Measurements from ENCODE around the gene NCAM1.
A peak's percentile ranks its signal among the peaks of the same experiment; 100 is the strongest.

The NCAM1 gene

GRCh38 chr11:113240389-113240788 lies 279.2 kb downstream of the NCAM1 start:
- TF ChIP-seq CTCF (conservative IDR thresholded peaks at IDR 0.05): no peak
- no peak overlapping the region for H3K27ac ChIP-seq

- no peak for TF ChIP-seq CTCF (conservative IDR thresholded peaks at IDR 0.05)
- H3K27ac ChIP-seq: no peak overlapping the region
Observed at GRCh38 chr11:113240790-113241635, 279.8 kb downstream of the NCAM1 start.

GRCh38 chr11:113241636-113242054 lies 280.4 kb downstream of the NCAM1 start:
- no peak overlapping the region for H3K27ac ChIP-seq
- no peak for TF ChIP-seq CTCF (conservative IDR thresholded peaks at IDR 0.05)

- H3K27ac ChIP-seq: no peak overlapping the region
- no peak for TF ChIP-seq CTCF (conservative IDR thresholded peaks at IDR 0.05)
Observed at GRCh38 chr11:113242060-113242459, 280.8 kb downstream of the NCAM1 start.

GRCh38 chr11:113242767-113243397 lies 281.7 kb downstream of the NCAM1 start:
- peak overlapping the region; percentile 28; the same call in 1 of the 2 replicates for H3K27ac ChIP-seq
- no peak for TF ChIP-seq CTCF (conservative IDR thresholded peaks at IDR 0.05)

GRCh38 chr11:113243696-113244095 lies 282.5 kb downstream of the NCAM1 start:
- H3K27ac ChIP-seq: no peak overlapping the region
- TF ChIP-seq CTCF (conservative IDR thresholded peaks at IDR 0.05): no peak

GRCh38 chr11:113245216-113245615 lies 284.0 kb downstream of the NCAM1 start:
- no peak overlapping the region for H3K27ac ChIP-seq
- no peak for TF ChIP-seq CTCF (conservative IDR thresholded peaks at IDR 0.05)

All from VCaP (cell line).